Measurements from ENCODE around the gene AFP.

DNA sequence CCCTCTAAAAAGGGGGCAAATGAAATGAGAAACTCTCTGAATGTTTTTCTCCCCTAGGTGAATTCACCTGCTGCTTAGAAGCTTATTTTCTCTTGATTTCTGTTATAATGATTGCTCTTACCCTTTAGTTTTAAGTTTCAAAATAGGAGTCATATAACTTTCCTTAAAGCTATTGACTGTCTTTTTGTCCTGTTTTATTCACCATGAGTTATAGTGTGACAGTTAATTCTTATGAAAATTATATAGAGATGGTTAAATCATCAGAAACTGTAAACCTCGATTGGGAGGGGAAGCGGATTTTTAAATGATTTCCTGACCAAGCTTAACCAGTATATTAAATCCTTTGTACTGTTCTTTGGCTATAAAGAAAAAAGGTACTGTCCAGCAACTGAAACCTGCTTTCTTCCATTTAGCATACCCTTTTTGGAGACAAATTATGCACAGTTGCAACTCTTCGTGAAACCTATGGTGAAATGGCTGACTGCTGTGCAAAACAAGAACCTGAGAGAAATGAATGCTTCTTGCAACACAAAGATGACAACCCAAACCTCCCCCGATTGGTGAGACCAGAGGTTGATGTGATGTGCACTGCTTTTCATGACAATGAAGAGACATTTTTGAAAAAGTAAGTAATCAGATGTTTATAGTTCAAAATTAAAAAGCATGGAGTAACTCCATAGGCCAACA is 27.7 kb upstream of the AFP start:
- TF ChIP-seq, protein P1, sequence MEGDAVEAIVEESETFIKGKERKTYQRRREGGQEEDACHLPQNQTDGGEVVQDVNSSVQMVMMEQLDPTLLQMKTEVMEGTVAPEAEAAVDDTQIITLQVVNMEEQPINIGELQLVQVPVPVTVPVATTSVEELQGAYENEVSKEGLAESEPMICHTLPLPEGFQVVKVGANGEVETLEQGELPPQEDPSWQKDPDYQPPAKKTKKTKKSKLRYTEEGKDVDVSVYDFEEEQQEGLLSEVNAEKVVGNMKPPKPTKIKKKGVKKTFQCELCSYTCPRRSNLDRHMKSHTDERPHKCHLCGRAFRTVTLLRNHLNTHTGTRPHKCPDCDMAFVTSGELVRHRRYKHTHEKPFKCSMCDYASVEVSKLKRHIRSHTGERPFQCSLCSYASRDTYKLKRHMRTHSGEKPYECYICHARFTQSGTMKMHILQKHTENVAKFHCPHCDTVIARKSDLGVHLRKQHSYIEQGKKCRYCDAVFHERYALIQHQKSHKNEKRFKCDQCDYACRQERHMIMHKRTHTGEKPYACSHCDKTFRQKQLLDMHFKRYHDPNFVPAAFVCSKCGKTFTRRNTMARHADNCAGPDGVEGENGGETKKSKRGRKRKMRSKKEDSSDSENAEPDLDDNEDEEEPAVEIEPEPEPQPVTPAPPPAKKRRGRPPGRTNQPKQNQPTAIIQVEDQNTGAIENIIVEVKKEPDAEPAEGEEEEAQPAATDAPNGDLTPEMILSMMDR (optimal IDR thresholded peaks at IDR 0.05 in 1 of 3, IDR thresholded peaks at IDR 0.05 in 1 of 3, conservative IDR thresholded peaks at IDR 0.05 in 1 of 3; ENCODE audit: extremely low read depth in 1 of 3, insufficient read depth in 2 of 3, low read length in 3 of 3) = no peak
- no peak for TF ChIP-seq EZH2 (IDR thresholded peaks at IDR 0.05; ENCODE audit: low read length)

Data from keratinocyte (primary cell).